CD1c-positive myeloid dendritic cell (primary cell): ENCODE data around the gene CD82.

ENCODE experiments used
- DNase-seq: peaks from one replicate; pipeline ENCODE4 v3.0.0-alpha.2; 2016; ENCODE audit errors: extremely low spot score

The CD82 gene

DNA sequence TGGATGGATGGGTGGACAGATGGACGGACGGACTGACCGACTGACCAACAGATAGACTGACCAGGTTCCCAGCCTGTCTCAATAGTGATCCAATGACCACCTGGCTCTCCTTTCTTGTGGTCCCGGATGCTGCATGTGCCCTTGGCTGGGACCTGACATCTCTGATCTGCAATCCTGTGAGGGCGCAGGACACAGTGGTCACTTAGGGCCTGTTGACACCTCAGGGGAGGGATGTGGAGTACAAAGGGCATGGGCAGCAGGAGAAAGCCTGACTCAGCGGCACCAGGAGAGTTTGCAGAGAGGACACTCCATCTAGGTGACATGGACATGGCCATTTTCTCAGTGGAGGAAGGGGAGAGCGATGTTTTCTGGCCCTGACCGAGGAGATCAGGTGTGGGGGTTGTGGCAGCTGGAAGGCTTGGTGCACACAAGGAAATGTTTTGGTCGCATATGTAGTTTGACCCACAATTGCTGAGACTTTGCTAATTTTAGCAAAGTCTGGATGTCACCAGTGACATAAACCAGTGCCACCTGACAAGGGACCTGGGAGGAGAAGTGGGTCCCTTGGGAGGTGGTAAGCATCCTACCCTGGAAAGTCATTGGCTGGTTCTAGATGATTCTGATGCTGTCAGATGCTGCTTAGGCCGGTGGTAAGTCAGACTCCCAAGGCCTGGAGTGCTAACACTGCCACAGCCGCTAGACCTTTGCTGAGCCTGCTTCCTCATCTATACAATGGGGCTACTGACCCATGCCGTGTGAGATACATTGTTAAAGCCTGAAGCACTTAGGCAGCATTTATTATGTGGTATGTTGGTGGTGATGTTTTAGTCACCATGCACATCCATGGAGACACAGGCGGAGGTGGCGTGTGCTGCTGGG, 50.7 kb downstream of the CD82 start:
- no peak for DNase-seq

DNA sequence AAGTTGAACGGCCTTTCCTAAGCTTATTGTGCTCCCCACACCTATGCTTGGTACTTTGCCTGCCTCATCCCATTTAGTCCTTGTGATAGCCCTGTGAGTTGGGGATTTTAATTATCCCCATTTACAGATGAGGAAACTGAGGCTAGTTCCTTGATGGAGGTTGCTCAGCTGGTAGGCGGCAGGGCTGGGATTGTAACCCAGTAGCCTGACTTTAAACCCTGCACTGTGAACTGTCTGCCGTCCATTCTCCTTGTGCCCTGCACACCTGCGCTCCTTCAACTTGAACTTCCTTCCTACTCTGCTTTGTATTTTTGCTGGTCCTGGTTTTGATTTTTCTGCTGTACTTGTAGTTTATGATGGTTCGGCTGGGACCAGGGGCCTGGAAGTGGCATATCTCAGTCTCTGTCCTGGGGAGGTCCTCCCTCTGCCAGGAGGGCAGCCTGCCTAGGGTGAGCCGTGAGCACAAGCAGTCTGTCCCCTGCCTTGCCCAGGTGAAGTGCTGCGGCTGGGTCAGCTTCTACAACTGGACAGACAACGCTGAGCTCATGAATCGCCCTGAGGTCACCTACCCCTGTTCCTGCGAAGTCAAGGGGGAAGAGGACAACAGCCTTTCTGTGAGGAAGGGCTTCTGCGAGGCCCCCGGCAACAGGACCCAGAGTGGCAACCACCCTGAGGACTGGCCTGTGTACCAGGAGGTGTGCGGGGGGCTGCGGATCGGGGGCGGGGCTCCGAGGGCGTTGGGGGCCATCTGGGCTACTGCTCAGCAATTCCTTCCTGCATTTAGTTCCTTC, 52.4 kb downstream of the CD82 start:
- DNase-seq = no peak

DNA sequence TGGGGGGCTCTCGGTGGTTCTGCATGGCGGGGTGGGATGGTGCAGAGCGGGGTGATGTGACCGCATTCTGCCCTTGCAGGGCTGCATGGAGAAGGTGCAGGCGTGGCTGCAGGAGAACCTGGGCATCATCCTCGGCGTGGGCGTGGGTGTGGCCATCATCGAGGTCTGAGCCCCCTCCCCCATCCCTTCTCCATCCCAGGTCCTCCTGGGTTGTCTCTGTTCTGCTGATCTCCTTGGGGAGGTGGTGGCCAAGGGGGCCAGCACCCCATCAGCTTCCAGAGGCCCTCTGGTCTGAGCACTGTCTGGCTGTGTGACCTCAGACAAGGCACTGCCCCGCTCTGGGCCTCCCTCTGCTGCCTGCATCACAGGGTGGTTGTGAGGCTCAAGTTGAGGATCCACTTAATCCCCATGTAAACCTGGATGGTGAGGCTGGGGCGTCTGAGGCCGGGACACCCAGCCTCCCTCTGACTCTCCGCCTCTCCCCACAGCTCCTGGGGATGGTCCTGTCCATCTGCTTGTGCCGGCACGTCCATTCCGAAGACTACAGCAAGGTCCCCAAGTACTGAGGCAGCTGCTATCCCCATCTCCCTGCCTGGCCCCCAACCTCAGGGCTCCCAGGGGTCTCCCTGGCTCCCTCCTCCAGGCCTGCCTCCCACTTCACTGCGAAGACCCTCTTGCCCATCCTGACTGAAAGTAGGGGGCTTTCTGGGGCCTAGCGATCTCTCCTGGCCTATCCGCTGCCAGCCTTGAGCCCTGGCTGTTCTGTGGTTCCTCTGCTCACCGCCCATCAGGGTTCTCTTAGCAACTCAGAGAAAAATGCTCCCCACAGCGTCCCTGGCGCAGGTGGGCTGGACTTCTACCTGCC, 53.3 kb downstream of the CD82 start:
- DNase-seq = no peak

DNA sequence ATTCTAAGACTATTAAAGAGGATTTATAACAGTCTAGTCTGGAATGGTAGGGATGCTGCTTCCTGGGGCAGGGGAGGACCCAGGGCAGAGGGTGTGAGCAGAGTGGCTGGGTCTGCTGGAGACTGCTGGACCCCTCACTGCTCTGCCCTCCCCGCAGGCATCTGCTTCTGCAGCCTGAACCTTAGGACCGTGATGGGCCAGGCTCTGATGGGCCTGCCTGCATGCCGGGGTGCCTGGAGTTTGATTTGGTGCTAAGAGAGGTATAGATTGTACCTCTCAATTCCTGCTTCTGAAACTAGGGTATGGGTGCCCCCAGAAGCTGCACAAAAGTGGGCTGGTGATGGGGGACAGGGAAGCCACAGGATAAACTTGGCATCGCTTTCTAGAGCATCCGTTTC, 54.9 kb downstream of the CD82 start:
- DNase-seq = no peak

DNA sequence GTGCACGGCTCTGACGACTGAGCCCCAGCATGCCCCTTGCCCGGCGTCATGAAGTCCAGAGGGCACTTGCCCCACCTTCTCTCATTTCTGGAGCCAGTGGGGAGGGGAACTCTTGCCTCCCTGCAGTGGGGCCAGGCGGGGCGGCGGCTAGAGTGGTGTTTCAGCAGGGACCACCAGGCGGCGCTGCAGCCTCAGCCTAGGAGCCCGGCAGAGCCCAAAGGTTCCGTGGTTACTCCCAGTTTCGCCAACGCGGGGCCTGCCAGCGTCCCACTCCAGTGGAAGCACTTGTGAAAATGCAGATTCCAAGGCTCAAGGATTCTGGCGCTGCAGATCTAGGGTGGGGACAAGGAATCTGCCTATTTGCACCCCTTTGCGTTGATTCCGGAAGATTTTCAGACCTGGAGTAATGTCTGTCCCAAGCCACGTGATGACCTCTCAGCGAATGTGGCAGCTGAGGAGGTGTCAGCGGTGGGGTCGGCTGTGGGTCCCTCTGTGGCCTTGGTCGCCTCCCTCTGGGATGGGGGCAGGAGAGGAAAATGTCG, 55.7 kb downstream of the CD82 start:
- DNase-seq = peak; percentile 65

DNA sequence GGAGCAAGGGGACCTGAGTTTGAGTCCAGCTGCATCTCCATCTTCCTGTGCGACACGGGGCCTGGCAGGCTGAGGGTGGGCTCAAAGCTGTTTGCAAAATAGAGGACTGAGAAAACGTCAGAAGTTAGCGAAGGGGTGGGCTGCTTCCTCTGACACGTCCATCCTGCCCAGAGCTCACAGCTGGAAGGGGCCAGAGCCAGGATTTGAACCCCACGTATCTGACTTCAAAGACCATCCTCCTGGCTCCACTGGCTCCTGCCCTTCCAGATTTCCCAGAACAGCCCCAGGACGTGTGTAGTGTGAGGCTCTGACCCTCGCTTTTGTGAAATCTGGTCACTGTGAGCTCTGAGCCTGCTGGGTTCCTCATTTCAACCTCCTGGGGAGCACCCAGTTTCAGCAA, 56.3 kb downstream of the CD82 start:
- no peak for DNase-seq

DNA sequence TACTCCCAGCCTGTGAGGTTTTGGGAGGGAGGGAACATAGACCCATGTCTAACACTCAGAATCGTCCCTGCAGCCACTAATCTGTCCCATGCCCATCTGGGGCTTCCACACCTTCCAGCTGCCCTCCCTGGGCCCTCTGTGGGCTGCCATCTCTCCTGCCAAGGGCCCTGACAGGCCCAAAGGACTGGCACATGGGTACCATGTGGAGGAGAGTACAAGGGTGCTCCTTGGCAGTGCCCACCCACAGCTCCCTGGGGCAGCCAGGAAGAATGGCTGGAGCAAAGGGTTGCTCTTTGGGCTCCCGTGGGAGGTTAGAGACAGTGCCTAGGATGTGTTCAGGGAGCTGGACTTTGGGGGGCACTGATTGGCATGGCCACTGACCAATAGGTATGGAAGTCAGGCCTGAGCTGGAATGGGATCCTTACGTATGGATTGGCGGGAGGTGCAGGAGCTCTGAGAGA, 56.8 kb downstream of the CD82 start:
- DNase-seq = no peak

DNA sequence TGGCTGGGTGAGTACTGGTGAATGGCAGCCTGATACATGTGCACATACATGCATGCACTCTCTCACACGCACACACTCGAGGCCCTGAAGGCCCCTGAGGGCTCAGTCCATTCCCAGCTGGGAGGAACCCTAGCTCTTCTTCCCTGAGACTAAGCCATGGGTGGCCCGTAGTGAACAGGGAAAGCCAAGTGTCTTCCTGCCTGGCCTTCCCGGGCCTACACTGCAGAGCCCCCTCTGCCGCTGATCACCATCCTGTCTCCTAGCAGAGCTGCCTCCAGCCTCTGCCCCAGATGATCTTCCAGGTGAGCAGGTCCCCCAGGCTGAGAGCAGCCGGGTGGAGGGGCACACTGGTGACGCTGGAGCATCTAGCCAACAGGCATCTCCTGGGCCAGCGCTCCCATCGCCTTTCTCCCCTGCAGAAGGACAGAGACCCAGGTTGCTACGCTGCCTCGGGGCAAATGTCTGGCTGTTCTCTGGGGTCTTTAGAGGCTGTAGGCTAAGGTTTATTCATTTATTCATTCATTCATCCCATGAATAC, 57.3 kb downstream of the CD82 start:
- DNase-seq = no peak

DNA sequence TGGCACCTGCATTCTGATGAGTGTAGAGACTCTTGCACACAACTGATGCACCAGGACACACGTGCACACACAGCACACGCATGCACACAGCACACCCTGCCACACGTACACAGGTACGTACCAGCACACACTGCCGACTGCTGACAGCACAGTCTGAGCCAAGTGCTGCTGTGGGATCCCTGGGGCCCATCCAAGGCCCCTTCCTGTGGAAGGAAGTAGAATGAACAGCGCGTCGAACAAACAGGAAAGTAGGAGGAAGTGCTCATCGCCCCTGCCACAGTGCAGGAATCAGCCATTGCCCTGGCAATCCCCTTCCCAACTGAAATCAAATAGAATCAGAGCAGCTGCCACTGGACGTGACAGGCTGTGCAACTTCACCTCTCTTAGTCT, 57.9 kb downstream of the CD82 start:
- no peak for DNase-seq

DNA sequence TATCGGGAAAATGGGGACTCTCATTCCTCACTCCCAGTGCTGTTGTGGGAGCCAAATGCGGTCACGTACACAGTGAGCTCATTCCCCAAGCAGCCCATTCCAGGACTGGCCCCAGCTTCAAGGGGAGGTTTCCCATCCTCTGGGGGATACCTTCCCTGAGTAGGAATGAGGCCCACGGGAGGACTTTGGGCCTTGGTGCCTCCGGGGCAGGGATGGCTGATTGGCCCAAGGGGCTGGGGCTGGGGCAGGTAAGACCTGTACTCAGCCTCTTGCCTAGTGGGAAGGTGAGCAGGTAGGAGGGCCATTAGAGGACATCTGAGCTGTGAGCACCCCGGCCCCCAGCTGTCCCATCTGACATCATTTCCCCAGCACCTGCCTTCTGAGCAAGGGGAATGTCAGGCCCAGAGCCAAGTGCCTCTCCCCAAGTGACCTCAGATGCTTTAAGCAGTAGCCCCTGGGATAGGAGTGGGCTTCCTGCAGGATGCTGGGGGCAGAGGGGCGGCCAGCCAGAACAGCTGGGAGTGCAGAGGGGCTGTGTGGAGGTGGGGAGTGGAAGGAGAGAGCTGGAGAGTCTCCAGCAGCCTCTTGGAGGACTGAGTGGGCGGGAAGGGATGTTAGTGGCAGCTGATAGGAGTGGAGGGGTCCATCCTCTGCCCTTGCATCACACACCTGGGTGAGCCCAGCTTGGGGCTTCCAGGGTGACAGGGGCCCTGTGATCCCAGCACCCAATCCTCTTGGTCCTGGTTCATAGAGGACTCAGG, 58.4 kb downstream of the CD82 start:
- DNase-seq = no peak

DNA sequence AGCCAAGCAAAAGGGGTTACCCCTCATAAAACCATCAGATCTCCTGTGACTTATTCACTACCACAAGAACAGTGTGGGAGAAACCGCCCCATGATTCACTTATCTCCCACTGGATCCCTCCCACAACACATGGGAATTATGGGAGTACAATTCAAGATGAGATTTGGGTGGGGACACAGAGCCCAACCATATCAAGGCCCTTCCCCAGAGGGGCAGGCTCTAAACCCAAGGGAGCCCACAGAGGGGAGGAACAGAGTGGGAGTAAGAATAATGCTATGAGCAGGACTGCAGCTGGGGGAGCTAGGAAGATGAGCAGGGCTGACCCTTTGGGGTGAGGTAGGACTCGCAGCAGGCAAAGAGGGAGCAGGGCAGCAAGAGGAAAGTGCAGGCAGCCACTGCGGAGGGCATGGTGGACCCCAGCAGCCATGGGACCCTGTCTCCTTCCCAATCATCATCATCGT, 59.3 kb downstream of the CD82 start:
- no peak for DNase-seq

DNA sequence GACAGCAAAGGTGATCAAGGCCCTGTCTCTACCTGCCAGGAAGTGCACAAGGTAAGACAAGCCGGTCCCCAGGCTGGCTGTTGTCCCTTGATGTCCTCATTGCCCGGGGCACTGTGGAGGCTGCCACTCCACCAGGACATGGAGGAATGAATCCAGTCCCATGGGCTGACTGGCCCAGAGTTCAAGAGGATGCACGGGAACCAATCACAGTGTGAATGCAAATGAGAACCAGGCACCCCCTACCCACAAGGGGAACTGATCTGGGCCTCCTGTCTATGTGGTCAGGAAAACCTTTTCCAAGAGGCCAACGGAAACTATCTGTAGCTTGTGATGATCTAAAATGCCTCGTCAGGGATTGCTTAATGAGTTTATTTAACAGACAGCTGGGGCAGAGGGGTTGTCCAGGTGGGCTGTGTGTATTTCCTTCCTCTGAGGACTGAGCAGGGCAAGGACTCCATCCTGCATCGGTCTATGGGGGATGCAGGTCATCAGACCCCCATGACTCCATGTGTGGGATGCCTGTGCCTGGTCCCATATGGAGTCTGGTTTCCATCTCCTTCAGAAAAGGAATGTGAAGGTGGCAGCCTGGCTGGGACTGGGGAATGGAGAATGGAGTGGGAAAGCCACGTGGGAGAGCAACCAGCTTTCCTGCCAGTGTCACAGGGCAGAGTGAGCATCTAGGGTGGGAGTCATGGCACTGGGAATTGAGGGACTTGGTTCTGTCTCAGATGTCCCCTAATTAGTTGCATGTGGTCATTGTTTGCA, 60.5 kb downstream of the CD82 start:
- no peak for DNase-seq

DNA sequence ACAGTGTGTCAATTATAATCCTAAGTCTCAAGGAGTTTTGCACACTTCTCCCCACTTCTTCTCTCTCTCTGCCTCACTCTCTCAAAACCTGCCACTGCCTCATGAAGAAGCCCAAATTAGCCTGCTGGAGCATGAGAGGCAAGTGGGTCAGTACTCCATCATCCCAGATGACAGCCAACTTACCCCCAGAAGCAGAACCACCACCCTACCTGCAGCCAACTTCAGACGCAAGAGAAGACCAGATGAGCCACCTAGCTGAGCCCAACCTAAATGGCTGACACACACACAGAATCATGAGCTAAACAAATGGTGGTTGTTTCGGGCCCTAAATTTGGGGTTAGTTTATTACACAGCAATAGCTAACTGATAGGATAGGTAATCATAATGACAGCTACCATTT, 61.2 kb downstream of the CD82 start:
- no peak for DNase-seq

DNA sequence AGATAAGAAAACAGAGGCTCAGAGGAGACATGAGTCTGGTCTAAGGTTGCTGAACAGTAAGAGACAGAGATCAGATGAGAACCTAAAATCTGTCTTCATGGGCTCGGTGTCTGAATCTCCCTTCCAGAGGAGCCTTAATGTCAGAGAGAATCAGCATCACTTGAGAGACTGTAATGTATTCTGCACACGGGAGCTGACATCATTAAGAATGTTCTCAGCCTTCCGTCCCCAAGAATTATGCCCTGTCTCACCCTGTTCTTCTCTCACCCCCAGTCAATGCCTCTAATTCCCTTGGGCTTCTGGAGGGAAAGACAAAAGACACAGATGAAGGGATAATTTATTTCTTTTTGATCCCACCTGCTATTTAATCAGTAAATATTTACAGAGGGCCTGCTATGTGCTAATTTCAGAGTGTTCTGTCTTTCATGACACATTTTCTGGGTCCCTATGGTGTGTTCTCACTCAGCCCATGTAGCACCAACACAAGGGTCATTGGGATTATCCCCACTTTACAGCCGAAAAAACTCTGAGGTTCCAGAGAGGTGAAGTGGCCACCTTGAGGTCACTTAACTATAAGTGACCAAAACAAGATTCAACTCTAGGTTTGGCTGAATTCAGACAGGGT, 61.8 kb downstream of the CD82 start:
- DNase-seq = no peak

DNA sequence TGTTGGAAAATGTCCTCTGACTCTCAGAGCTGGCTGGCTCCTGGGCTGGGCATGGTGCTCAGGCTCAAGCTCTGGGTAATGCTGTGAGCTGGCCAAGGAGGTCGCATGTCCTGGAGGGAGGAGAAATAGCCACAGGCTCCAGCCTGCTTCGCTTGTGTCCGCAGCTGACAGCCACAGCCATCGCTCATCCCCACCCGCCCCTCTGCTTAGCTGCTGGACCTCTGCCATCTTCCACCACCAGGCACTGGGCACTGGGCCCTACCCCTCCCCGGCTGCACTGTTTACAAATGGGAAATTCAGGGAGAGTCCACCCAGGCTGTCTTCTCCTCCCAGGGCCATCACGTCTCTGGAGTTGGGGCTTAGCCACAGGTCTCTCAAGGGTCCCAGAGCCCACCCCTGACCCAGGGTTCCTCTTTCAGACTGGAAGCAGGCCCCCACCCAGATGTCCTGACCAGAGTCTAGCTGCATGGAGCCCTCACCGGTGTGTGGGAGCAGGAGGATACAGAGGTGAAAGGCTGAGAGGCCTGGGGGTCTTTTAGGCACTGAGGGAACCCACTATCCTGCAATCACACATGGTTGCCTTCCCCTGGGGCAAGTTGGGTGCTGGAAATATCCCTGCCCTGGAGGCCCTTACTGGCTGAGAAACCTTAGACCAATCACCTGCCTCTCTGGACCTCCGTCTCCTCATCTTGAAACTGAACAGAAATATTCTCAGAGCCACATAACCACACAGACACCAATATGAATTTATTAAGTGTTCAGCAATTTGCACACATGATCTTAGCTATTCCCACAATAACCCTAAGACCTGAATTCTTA, 62.7 kb downstream of the CD82 start:
- no peak for DNase-seq

DNA sequence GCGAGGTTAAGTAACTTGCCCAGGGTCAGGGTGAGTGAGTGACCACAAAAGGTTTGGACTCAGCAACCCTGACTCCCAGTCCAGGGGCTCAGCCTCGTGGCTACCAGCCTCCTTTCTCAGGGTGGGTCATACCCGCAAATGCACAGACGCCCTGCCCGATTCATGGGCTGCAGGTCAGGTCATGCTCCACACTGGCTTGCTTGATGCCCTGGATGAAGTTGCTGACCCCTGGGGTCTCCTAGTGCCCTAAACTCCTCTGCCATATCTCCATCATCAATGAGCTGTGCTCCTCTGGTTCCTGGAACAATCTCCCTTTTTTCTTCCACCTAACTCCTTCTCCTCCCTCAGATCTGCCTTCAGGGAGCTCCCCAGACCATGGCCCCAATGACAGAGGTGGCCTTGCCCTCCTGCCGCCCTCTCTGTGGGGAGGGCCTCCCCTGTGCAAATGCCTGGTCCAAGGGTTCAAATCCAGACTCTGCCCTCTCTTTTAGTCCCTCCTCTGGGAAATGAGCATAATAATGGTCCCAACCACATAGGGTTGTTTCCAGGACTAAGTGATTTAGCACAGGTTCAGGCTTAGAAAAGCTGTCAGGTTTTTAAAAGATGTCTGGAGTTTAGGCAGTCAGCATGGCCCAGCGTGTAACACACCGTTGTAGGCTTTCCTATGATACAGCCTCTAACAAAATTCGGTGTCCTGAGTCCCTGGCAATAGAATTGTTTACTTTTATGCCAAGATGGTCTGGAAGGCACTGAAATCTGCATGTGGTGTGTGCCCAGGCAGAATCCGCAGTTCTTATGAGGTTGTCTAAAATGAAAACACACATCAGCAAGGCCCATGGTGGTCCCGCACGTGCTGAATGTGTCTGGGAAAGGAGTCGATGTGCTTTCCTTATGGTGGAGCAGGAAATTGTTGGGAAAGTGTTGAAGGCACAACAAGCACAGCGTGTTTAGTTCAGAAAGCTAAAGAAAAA, 63.6 kb downstream of the CD82 start:
- DNase-seq = no peak

DNA sequence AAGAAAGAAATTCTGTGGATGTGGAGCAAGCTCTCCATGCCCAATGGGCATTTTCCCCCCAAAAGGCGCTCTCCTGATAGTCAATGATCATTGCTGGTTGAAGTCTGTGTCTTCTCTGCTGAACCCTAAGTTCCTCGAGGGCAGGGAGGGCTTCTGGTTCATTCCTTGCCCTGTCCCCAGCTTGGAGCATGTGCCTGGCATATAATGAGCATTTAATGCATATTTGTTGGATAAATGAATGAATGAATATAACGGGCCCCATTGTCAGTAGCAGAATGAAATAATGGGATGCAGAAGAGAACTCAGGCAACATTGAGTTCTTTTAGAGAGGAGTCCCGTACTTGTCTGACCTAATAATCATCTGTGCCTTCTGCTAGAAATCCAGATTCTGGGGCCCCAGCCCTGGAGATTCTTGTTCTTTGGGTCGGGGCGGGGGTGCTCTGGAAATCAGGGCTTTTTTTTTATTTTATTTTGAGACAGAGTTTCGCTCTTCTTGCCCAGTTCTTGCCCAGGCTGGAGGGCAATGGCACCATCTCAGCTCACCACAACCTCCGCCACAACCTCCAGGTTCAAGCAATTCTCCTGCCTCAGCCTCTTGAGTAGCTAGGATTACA, 64.4 kb downstream of the CD82 start:
- no peak for DNase-seq
